Colonic mucosa (tissue), 4 donors: ENCODE results near the gene TREML1. TPM values are rescaled to one million over a fixed set of nuclear protein-coding genes. Genes with fewer than 3 reads are reported as not detected.

Experiments used
- DNase-seq: peaks from one replicate; pipeline ENCODE4 v3.0.0-alpha.2; 2020
- H3K27ac ChIP-seq: fragments of 200-600 bp; one replicate; pipeline ENCODE4 v1.8.0; 2021
- H3K27me3 ChIP-seq: fragments of 200-600 bp; one replicate; pipeline ENCODE4 v1.8.0; 2021
- H3K36me3 ChIP-seq: fragments of 200-600 bp; one replicate; pipeline ENCODE4 v1.8.0; 2021
- H3K4me1 ChIP-seq: fragments of 200-600 bp; one replicate; pipeline ENCODE4 v1.8.0; 2021; ENCODE audit warnings: mild to moderate bottlenecking
- H3K4me3 ChIP-seq: fragments of 200-600 bp; one replicate; pipeline ENCODE4 v1.8.0; 2021
- H3K9ac ChIP-seq, 2 donors: one replicate each; pipeline ENCODE4 v1.7.0; 2013; ENCODE audit warnings: control low read depth in 2 of 2, low read depth in 2 of 2, low read length in 2 of 2
- H3K9me3 ChIP-seq: fragments of 200-600 bp; one replicate; pipeline ENCODE4 v1.8.0; 2021
- intact Hi-C: fragments of 100-400 bp; cut with DNase I; formaldehyde crosslinking; loops from one replicate; pipeline ENCODE4 v1.14.1; 2022
- total RNA-seq, 2 donors: library from RNA; stranded (reverse); fragmentation: NEBNext Ultra II Directional in 1 of 2; extraction: Animal tissue kit (Norgen Biotek cat#: 25700) in 1 of 2; gene quantifications; one replicate each; pipeline ENCODE4 v1.2.1, GENCODE V29; 2021
- TF ChIP-seq, protein P1 (sequence below): fragments of 200-600 bp; IDR thresholded peaks from one replicate; pipeline ENCODE4 v1.8.0; 2022; ENCODE audit warnings: antibody characterized with exemption, mild to moderate bottlenecking
- donor health status: healthy.
- donor health status: DM: no; HTN: no; CAD: no.
- donor health status: DM: no; HTN: no; CAD: no.

TREML1 gene, protein sequence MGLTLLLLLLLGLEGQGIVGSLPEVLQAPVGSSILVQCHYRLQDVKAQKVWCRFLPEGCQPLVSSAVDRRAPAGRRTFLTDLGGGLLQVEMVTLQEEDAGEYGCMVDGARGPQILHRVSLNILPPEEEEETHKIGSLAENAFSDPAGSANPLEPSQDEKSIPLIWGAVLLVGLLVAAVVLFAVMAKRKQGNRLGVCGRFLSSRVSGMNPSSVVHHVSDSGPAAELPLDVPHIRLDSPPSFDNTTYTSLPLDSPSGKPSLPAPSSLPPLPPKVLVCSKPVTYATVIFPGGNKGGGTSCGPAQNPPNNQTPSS
- total RNA-seq, result not detected

DNA sequence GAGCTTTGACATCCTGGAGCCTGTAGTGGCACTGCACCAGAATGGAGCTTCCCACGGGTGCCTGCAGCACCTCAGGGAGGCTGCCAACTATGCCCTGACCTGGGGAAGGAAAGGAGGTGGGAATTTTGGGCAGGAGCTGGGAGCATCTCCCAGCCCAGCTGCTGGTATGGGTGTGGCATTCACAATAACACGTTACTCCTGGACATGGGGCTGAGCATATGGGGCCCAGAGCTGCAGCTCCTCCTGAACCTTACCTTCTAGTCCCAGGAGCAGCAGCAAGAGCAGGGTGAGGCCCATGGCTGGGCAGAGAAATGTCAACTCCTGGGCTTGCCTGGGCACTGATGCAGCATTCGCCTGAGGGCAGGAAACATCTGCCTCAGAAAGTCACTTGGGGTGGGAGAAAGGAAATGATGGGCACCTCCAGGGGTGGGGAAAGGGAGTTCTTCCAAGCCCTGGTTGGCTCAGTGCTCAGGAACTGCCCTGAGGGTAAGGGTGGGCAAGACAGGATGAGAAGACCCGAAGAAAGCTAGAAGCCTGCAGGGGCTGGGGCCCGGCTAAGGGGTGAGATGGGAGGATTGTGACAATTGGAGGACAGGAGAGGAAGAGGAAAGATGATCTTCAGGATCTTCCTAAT, at the start of gene TREML1:
TSS of gene TREML1 (minus strand) at position 356 of the 634 bp plus-strand sequence. CDS start at position 297, 59 bp downstream.
- DNase-seq, result no peak
- Histone ChIP-seq H3K4me3 (no peak within 1 kb of the TSS), H3K27me3 (no peaks in the 10 kb centered on the region), H3K9ac (no peak within 1 kb of the TSS), H3K9me3 (no peaks in the 10 kb centered on the region), H3K27ac (no peak within 1 kb of the TSS), H3K4me1 (no peaks in the 10 kb centered on the region), H3K36me3 (no peaks in the 10 kb centered on the region)
- TF ChIP-seq, protein P1, sequence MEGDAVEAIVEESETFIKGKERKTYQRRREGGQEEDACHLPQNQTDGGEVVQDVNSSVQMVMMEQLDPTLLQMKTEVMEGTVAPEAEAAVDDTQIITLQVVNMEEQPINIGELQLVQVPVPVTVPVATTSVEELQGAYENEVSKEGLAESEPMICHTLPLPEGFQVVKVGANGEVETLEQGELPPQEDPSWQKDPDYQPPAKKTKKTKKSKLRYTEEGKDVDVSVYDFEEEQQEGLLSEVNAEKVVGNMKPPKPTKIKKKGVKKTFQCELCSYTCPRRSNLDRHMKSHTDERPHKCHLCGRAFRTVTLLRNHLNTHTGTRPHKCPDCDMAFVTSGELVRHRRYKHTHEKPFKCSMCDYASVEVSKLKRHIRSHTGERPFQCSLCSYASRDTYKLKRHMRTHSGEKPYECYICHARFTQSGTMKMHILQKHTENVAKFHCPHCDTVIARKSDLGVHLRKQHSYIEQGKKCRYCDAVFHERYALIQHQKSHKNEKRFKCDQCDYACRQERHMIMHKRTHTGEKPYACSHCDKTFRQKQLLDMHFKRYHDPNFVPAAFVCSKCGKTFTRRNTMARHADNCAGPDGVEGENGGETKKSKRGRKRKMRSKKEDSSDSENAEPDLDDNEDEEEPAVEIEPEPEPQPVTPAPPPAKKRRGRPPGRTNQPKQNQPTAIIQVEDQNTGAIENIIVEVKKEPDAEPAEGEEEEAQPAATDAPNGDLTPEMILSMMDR, result no peak
- intact Hi-C loops, result no loop called here

DNA sequence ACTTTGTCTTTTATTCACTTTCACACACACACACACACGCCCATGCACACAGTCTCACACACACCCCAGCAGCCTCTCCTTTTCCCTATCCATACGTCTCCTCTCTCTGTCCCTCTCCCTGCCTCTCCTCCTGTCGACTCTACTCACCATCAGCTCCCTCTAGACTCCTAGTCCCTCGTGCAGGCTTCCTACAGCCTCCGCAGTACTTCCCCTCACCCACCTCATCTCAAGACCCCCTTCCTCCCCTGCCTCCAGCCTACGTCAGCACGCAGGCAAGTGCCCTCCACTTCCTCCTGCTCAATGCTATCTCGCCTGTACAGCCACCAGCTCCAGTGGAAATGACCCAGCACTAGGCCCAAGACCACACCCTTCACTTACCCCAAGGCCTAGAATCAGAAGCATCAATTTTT, 47.6 kb upstream of the TREML1 start:
- no peak for DNase-seq
- no peaks in the 10 kb centered on the region for H3K9me3 ChIP-seq
- H3K4me3 ChIP-seq, result no peak overlapping the region
- TF ChIP-seq, protein P1, result no peak
- no peak overlapping the region for H3K9ac ChIP-seq
- H3K27me3 ChIP-seq, result no peaks in the 10 kb centered on the region
- H3K36me3 ChIP-seq, result no peaks in the 10 kb centered on the region
- H3K27ac ChIP-seq, result peak overlapping the region; percentile 47
- intact Hi-C loops, result no loop called here
- H3K4me1 ChIP-seq, result no peaks in the 10 kb centered on the region

DNA sequence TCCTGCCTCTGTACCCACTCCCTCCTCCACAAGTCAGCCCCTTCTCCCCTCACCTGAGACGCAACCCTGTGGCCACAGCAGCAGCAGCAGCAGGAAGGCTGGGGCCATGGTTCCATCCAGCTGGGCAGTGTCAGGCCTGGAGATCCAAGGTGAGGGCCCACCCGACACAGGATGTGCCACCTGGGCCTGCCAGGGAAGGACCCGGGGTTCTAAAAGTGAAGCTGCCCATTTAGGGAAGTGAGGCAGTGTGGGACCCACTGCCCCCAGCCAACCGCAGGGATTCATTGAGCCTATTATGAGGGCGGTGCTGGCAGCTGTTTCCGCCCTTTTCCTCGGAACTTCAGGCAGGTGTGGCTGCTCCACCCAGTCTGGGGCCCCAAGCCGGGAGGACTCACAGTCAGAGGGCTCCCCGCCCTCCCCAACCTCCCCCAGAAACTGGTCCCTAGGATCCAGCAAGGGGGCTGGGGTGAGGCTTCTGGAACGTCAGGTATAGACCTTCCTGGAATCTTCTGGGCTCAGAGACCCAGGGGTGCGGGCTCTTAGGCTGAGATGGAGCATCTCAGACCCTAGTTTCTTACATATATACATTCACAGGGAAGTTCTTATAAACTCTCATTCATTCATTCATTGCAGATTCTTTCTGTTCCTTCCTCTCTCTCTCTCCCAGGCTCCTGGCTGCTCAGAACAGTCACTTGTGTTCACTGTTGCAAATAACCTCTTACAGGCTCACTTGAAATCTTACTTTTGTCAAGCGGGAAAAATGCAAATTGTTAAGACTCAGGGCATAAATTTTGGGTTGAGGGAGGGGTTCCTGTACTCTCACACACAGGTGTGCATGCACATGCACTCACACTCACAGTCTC, 47.0 kb upstream of the TREML1 start, which contains the start of gene TREML2:
TSS of gene TREML2 (minus strand) at position 249 of the 863 bp plus-strand sequence. CDS start at position 108, 141 bp downstream.
- no peaks in the 10 kb centered on the region for H3K36me3 ChIP-seq
- no peaks in the 10 kb centered on the region for H3K27me3 ChIP-seq
- TF ChIP-seq, protein P1, result no peak
- H3K27ac ChIP-seq, result peak within 1 kb of the TSS; percentile 47
- no peak for DNase-seq
- no peak within 1 kb of the TSS for H3K9ac ChIP-seq
- H3K4me3 ChIP-seq, result no peak within 1 kb of the TSS
- H3K9me3 ChIP-seq, result no peaks in the 10 kb centered on the region
- H3K4me1 ChIP-seq, result no peaks in the 10 kb centered on the region
- intact Hi-C loops, result no loop called here

DNA sequence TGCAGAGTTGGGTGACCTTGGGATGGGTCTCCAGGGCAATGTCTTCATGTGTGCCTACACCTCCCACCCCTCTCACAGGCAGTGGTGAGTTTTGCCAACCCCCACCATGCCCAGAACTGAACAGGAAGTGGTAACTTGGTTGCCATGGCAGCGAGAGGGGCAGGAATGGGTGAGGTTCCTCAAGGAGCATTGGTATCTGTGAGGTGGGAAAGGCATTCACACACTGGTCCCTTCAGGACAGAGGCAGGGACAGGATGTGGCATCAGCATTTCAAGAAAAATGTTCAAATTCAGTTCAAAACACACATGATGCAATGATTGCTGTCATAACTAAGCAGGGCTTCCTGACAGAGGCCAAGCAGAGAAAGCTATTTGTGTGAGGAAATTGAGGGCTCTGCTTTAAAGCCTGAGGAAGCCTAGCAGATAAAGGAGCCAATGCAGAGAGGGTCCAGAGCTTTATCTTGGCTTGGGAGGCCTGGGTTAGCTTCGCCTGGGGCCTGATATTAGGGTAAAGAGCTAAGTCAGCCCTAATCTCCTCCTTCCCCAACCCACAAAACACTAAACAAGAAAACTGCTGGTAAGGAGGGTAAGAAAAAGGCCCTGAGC, 46.3 kb upstream of the TREML1 start:
- no peaks in the 10 kb centered on the region for H3K9me3 ChIP-seq
- peak overlapping the region; percentile 47 for H3K27ac ChIP-seq
- H3K9ac ChIP-seq, result no peak overlapping the region
- no peak overlapping the region for H3K4me3 ChIP-seq
- H3K4me1 ChIP-seq, result no peaks in the 10 kb centered on the region
- TF ChIP-seq, protein P1, result no peak
- H3K27me3 ChIP-seq, result no peaks in the 10 kb centered on the region
- H3K36me3 ChIP-seq, result no peaks in the 10 kb centered on the region
- DNase-seq, result no peak
- intact Hi-C loops, result no loop called here
